Activated CD8-positive, alpha-beta memory T cell treated with anti-CD3 and anti-CD28 coated beads, Interleukin-2, amount 10 ng/mL, durations not matched to agents 7 days and 5 days (primary cell): ENCODE results near the gene UBL4A. TPM values are rescaled to one million over a fixed set of nuclear protein-coding genes. Genes with fewer than 3 reads are reported as not detected.

ENCODE experiments used
- ATAC-seq: fragments of 150-1000 bp; cut with Tn5 transposase; one replicate; pipeline ENCODE4 v1.10.0; 2021; ENCODE audit warnings: moderate library complexity
- CTCF ChIA-PET: fragments of 350-600 bp; sonication (Branson Sonifier 250); formaldehyde crosslinking; loops from one replicate; lab custom pipeline; 2021; ENCODE audit warnings: antibody characterized with exemption; lab: Charles Lee
- DNase-seq: peaks from one replicate; pipeline ENCODE4 v3.0.0-alpha.2; 2020
- H3K27ac Mint-ChIP-seq: one replicate; pipeline ENCODE4 v1.8.0; 2021; ENCODE audit warnings: mild to moderate bottlenecking, mixed read lengths
- H3K27me3 Mint-ChIP-seq: one replicate; pipeline ENCODE4 v1.8.0; 2021; ENCODE audit warnings: mixed read lengths
- H3K36me3 Mint-ChIP-seq: one replicate; pipeline ENCODE4 v1.8.0; 2021; ENCODE audit warnings: mild to moderate bottlenecking, mixed read lengths
- H3K4me1 Mint-ChIP-seq: one replicate; pipeline ENCODE4 v1.8.0; 2021; ENCODE audit warnings: mixed read lengths
- H3K4me3 Mint-ChIP-seq: one replicate; pipeline ENCODE4 v1.8.0; 2021; ENCODE audit warnings: mild to moderate bottlenecking, moderate library complexity, mixed read lengths
- H3K9me3 Mint-ChIP-seq: one replicate; pipeline ENCODE4 v1.8.0; 2022; ENCODE audit warnings: low read depth, mixed read lengths
- total RNA-seq, 2 experiments: library from RNA; stranded (reverse); gene quantifications; one replicate each; pipeline ENCODE4 v1.2.3, GENCODE V29; 2021

The UBL4A gene
- total RNA-seq, 2 experiments from 2014 or later = 48.1 to 53.2 TPM

DNA sequence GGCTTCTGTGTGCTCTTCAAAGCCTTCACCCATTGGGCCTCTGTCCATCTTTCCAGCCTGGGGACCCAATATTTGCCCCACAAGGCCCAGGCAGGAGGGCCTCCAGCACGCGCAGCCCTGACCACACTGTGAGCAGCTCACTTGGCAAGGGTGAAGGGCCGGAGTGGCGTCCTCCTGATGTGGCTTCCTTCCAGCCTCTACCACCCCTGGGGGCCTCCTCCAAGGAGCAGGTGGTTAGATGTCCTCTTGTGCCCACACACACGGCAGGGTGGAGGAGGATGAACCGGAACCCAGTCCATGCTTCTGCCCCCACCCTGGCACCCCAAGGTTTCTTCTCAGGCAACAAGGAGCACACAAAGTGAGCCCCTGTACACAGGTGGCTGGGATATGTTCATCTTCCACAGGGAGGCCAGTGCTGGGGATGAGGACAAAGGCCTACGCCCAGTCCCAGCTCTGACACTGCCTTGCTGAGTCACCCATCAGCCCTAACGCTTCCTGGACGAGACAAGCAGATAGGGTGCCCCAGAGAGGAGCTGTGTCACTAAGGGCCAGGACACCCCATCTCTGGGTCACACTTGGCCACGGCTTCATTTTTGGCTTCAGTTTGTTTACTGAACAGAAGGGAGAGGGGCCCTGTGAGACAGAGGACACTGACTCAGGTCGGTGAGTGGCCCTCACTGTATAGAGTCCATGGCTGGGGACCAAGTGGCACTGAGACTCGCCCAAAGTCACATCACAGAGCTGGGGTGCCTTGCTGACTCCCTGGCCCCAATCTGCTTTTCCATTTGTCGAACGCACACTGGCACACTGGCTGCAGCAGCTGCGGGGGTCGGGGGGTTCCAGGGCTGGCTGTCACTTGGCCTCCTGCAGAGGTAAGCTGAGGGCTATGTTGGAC is 1.9 kb downstream of the UBL4A start:
- ATAC-seq (no peak), DNase-seq (no peak)
- Mint-ChIP-seq H3K27me3 (no peaks in the 10 kb centered on the region), H3K4me3 (no peak overlapping the region), H3K36me3 (peaks cover 2% of the 10 kb centered on the region), H3K27ac (no peak overlapping the region), H3K4me1 (peaks cover 36% of the 10 kb centered on the region), H3K9me3 (no peaks in the 10 kb centered on the region)
- CTCF ChIA-PET = interaction anchor here (1.3 kb wide), 2 partner anchors 43 to 86 kb away, joined by 3 read pairs; partner anchors contain the start of gene RPL10

DNA sequence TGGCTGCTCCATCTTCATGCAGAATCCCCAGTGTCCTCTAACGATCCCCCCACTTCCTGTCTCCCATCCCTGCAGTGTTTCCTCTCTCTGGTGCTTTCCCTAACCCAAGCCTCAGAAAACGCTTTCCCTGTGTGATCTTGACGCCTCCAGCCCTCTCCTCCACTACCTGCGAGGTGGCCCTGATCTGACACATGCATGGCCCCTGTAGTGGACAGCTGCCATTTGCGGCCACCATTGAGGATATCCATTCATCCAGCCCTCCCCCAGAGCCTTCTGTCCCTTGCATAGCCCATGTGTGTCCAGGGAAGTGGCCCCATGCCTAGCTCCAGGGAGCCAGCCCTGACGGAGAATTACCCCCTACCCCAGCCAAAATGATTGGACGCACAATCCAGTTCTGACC is 3.1 kb downstream of the UBL4A start:
- Mint-ChIP-seq H3K4me1 (peaks cover 28% of the 10 kb centered on the region), H3K27me3 (no peaks in the 10 kb centered on the region), H3K4me3 (no peak overlapping the region), H3K36me3 (peaks cover 2% of the 10 kb centered on the region), H3K9me3 (no peaks in the 10 kb centered on the region), H3K27ac (no peak overlapping the region)
- DNase-seq (no peak), ATAC-seq (no peak)
- CTCF ChIA-PET = interaction anchor here (1.3 kb wide), 1 partner anchor 85 kb away, joined by 3 read pairs; the partner anchor contains the start of gene RPL10

GRCh38 chrX:154482786-154483185 is 3.6 kb downstream of the UBL4A start:
- ATAC-seq = no peak
- no peak for DNase-seq
- CTCF ChIA-PET = interaction anchor here (0.6 kb wide), 1 partner anchor 820 kb away, joined by 6 read pairs; no protein-coding TSS in a partner anchor
- Mint-ChIP-seq H3K27me3 (no peaks in the 10 kb centered on the region), H3K27ac (no peak overlapping the region), H3K9me3 (no peaks in the 10 kb centered on the region), H3K36me3 (peaks cover 2% of the 10 kb centered on the region), H3K4me3 (no peak overlapping the region), H3K4me1 (peaks cover 27% of the 10 kb centered on the region)

DNA sequence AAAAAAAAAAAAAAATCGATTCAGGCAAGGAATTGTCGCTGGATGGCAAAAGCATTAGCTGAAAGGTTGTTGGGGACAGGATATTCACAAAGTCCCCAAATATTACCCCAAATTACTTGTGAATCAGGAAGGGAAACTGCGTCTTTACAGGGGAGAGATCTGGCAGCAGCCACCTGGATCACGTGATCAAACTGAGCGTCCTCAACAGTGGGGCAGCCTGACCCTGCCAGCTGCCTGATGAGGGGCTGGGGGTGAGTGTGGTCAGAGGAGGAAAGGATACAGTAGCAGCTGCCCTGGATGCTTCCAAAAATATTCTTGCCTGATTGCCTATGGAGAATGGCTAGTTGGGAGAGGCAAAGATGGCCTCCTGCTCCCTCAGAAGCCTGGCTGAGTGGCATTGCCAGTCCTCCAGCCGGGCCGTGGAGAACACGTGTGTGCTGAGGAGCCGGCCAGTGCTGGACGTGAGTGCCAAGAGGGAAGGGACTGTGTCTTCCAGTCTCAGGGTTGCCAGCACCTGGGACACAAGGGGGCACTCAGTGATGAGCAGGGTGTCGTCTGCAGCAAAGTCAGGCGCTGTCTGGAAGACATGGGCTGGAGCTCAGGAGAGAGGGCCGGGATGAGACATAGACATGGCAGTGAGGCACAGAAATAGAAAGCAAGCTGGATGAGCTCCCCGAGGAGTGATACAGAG is 4.4 kb downstream of the UBL4A start:
- ATAC-seq = no peak
- Mint-ChIP-seq H3K27me3 (no peaks in the 10 kb centered on the region), H3K27ac (no peak overlapping the region), H3K4me3 (peak overlapping the region; percentile 9), H3K4me1 (peaks cover 30% of the 10 kb centered on the region), H3K36me3 (peaks cover 2% of the 10 kb centered on the region), H3K9me3 (no peaks in the 10 kb centered on the region)
- no peak for DNase-seq
- CTCF ChIA-PET = interaction anchor here (0.6 to 1.2 kb wide), 2 partner anchors 108 to 819 kb away, joined by 3 to 6 read pairs; no protein-coding TSS in a partner anchor

DNA sequence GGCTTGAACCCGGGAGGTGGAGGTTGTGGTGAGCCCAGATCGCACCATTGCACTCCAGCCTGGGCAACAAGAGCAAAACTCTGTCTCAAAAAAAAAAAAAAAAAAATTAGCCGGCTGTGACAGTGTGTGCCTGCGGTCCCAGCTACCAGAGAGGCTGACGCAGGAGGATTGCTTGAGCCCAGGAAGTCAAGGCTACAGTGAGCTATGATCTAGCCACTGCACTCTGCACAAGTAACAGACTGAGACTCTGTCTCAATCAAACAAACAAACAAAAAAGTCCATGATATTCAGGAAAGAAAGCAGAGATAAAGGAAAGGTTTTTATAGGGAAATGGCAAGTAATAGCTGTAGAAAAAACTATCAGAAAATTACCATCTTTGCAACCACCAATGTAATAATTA is 5.2 kb downstream of the UBL4A start:
- CTCF ChIA-PET = interaction anchor here (1.2 kb wide), 1 partner anchor 108 kb away, joined by 3 read pairs; no protein-coding TSS in a partner anchor
- Mint-ChIP-seq H3K36me3 (peaks cover 2% of the 10 kb centered on the region), H3K4me3 (no peak overlapping the region), H3K27me3 (no peaks in the 10 kb centered on the region), H3K4me1 (peaks cover 35% of the 10 kb centered on the region), H3K9me3 (no peaks in the 10 kb centered on the region), H3K27ac (no peak overlapping the region)
- no peak for DNase-seq
- no peak for ATAC-seq

DNA sequence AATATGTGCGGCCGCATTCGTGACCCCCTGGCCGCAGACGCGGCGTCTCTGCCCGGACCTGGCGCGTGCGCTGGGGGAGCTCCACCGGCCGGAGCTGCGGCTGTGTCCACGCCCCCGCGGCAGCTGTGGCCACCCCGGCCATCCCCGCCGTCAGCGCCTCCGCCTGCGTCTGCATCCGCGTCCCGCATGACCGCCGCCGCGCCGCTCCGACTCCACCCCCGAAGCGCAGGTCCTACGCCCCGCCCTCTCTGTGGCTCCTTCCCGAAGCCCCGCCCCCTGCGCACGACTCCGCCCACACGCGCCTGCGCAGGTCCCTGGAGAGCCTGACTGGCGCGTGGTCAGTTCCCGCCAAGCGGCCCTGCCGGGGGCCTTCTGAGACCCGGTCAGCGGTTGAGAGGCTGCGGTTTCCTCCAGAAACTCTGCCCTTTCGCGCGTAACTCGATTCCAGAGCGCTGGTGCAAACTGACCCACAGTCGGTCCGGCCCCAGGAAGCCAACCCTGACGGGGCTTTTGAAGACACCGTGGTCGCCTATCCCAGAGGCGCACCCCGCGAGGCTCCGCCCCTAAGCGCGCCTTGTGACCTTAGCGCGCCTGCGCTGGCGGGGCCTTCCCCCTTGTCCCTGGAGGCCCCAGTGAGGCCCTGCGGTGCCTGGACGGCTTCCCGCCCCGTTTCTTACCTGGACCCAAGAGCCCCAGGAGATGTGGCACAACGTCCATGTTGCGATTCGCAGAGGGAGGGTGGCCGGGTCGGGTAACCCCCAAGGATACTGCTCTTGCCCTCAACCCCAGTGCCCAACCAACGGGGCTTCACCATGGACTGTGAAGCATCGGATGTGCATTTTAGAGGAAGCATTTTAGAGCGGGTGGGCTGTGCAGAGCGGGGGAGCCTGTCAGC is 7.4 kb downstream of the UBL4A start, which contains the start of gene LAGE3:
Gene LAGE3, minus strand, starts transcription at position 554 of the 895 bp plus-strand sequence. Its CDS starts 366 bp downstream, at position 188.
- no peaks in the 10 kb centered on the region for H3K27me3 Mint-ChIP-seq
- peaks cover 4% of the 10 kb centered on the region for H3K36me3 Mint-ChIP-seq
- ATAC-seq = peak; percentile 96
- H3K4me1 Mint-ChIP-seq = peaks cover 30% of the 10 kb centered on the region
- H3K9me3 Mint-ChIP-seq = no peaks in the 10 kb centered on the region
- peak; percentile 95 for DNase-seq
- CTCF ChIA-PET = interaction anchor here (1.0 kb wide), 1 partner anchor 48 kb away, joined by 4 read pairs; no protein-coding TSS in a partner anchor
- H3K27ac Mint-ChIP-seq = peak within 1 kb of the TSS; percentile 85
- H3K4me3 Mint-ChIP-seq = peak within 1 kb of the TSS; percentile 77

- DNase-seq (no peak), ATAC-seq (no peak)
- Mint-ChIP-seq H3K4me1 (peaks cover 29% of the 10 kb centered on the region), H3K36me3 (peaks cover 2% of the 10 kb centered on the region), H3K27ac (peak overlapping the region; percentile 76), H3K27me3 (no peaks in the 10 kb centered on the region), H3K4me3 (peak overlapping the region; percentile 77), H3K9me3 (no peaks in the 10 kb centered on the region)
- CTCF ChIA-PET = interaction anchor here (1.0 to 1.6 kb wide), 2 partner anchors 19 to 49 kb away, joined by 4 read pairs; partner anchors contain the start of gene PLXNA3
These were observed 8.4 kb downstream of the UBL4A start for GRCh38 chrX:154477891-154478477.

- Mint-ChIP-seq H3K9me3 (no peaks in the 10 kb centered on the region), H3K36me3 (peaks cover 2% of the 10 kb centered on the region), H3K27ac (no peak overlapping the region), H3K4me1 (peaks cover 26% of the 10 kb centered on the region), H3K27me3 (no peaks in the 10 kb centered on the region), H3K4me3 (no peak overlapping the region)
- DNase-seq (no peak), ATAC-seq (no peak)
- CTCF ChIA-PET = interaction anchor here (1.4 to 1.6 kb wide), 2 partner anchors 15 to 18 kb away, joined by 4 to 5 read pairs; partner anchors contain the start of gene PLXNA3
These were observed 9.6 kb downstream of the UBL4A start for GRCh38 chrX:154476821-154477220.

DNA sequence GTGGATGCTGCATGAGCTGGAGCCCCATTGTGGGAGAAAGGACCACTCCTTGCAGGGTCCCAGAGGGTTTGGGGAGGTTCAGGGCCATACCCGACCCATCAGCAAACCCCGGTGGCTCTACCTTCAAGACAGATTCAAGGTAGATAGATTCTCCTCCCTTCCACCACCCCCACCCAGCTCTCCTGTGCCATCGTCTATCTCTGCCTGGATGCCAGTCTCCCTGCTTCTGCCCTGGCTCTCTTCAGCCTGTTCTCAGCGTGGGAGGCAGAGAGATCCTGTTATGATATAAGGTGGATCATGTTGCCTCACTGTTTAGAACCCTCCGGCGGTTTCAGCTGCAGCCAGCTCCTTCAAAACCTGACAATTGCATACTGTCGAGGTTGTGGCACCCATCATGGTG is 12.7 kb downstream of the UBL4A start:
- peaks cover 5% of the 10 kb centered on the region for H3K36me3 Mint-ChIP-seq

DNA sequence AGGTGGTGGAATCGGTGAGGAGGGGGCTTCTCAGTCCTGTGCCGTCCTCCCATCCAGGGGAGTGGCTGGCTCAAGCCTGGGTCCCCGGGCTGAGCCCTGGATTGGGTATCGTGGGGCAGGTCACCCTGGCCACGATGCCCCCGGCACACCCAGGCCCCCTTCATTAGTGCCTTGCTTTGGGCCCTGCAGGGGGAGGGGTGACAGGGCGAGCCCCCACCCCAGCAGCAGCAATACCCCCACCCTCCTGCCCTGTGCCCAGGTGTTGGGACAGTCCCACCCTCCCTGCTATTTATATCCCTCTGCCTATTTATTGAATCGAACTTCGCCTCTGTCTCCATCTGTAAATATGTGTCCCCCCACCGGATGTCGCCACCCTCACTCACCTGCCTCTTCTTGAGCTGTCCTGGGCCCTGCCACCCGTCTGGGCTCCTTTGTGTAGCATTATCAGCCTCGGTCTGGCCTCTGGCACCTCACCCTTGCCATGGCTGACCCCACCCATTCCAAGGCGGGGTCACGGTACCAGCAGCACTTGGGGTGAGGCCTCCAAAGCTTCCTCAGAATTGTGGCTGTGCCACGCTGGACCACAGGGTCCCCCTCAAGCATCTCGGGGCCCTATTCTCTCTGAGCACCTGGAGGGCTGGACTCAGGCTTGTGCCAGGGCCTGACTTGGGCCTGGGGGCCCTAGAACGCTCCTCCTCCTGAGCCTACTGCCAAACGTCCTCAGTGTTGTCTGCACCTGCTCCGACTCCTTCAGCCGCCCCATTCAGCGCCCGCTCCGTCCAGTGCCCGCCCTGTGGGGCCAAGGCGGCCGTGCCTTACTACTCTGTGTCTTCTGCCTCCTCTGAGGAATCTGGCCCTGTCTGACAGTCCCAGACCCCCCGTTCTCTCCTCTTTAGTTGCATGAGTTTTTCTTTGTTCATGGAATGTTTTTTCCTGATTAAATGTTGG is 13.5 kb downstream of the UBL4A start:
- Mint-ChIP-seq H3K36me3 (peaks cover 5% of the 10 kb centered on the region), H3K27ac (peak overlapping the region; percentile 38), H3K4me3 (no peak overlapping the region), H3K27me3 (no peaks in the 10 kb centered on the region), H3K4me1 (peaks cover 18% of the 10 kb centered on the region), H3K9me3 (no peaks in the 10 kb centered on the region)
- DNase-seq (no peak), ATAC-seq (no peak)
- CTCF ChIA-PET = no interaction called here

More for the DNA sequence above, 12.7 kb downstream of the UBL4A start:
- Mint-ChIP-seq H3K9me3 (no peaks in the 10 kb centered on the region), H3K4me1 (peaks cover 23% of the 10 kb centered on the region), H3K27ac (peak overlapping the region; percentile 38), H3K27me3 (no peaks in the 10 kb centered on the region), H3K4me3 (no peak overlapping the region)
- CTCF ChIA-PET = no interaction called here
- DNase-seq (no peak), ATAC-seq (no peak)

GRCh38 chrX:154471839-154472684 is 14.4 kb downstream of the UBL4A start:
- DNase-seq (no peak), ATAC-seq (no peak)
- CTCF ChIA-PET = no interaction called here
- H3K4me3 Mint-ChIP-seq = no peak overlapping the region
- H3K4me1 Mint-ChIP-seq = peaks cover 10% of the 10 kb centered on the region
- no peaks in the 10 kb centered on the region for H3K9me3 Mint-ChIP-seq
- no peaks in the 10 kb centered on the region for H3K27me3 Mint-ChIP-seq
- peaks cover 5% of the 10 kb centered on the region for H3K36me3 Mint-ChIP-seq
- H3K27ac Mint-ChIP-seq = no peak overlapping the region
